Activated naive CD8-positive, alpha-beta T cell treated with anti-CD3 and anti-CD28 coated beads, Interleukin-2, amount 50 U/mL, for 24 hours (primary cell): ENCODE data around the gene IFI30.

Experiments
- ATAC-seq: fragments of 150-1000 bp; cut with Tn5 transposase; one replicate; pipeline ENCODE4 v1.10.0; 2021
- DNase-seq: peaks from one replicate; pipeline ENCODE4 v3.0.0; 2021
- H3K27ac Mint-ChIP-seq: one replicate; pipeline ENCODE4 v1.8.0; 2021; ENCODE audit warnings: mild to moderate bottlenecking, mixed read lengths
- H3K27me3 Mint-ChIP-seq: one replicate; pipeline ENCODE4 v1.8.0; 2021; ENCODE audit warnings: mixed read lengths
- H3K36me3 Mint-ChIP-seq: one replicate; pipeline ENCODE4 v1.8.0; 2021; ENCODE audit warnings: low read depth, mixed read lengths
- H3K4me1 Mint-ChIP-seq: one replicate; pipeline ENCODE4 v1.8.0; 2021; ENCODE audit warnings: mixed read lengths
- H3K4me3 Mint-ChIP-seq: one replicate; pipeline ENCODE4 v1.8.0; 2021; ENCODE audit warnings: mild to moderate bottlenecking, moderate library complexity, mixed read lengths
- H3K9me3 Mint-ChIP-seq: one replicate; pipeline ENCODE4 v1.8.0; 2021; ENCODE audit warnings: mixed read lengths

Gene IFI30

DNA sequence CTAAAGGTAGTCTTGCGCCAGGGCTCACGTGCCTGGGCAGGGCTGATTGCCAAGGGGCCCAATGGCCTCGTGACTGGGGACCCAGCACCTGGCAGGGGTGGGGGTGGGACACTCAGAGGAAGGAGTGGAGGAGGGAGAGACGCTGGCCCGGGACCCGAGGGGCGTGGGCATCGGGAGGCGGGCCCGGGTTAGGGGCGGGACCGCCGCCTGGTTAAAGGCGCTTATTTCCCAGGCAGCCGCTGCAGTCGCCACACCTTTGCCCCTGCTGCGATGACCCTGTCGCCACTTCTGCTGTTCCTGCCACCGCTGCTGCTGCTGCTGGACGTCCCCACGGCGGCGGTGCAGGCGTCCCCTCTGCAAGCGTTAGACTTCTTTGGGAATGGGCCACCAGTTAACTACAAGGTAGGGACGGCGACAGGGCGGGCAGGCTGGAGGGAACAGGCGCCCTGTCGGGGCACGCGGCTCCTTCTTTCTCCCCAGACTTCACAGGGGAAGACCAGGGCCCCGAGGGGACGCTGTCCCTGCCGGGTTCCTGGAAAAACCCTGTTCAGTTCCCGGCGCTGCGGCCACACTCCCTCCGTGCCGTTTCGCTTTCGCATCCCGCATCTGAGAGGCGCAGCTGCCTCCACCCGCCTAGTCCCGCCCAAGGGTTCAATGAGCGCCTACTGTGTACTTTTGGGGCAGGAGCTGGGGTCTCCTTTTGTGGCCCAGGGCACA, at the start of gene IFI30:
IFI30 (plus strand) TSS at position 242 of the 717 bp plus-strand sequence; CDS start at position 271, 29 bp downstream.
- peak within 1 kb of the TSS; percentile 81 for H3K4me3 Mint-ChIP-seq
- ATAC-seq (peak; percentile 70), DNase-seq (peak; percentile 75)
- H3K9me3 Mint-ChIP-seq, result no peaks in the 10 kb centered on the region
- H3K27ac Mint-ChIP-seq, result peak within 1 kb of the TSS; percentile 70
- H3K27me3 Mint-ChIP-seq, result no peaks in the 10 kb centered on the region
- H3K36me3 Mint-ChIP-seq, result peaks cover 9% of the 10 kb centered on the region
- H3K4me1 Mint-ChIP-seq, result peaks cover 33% of the 10 kb centered on the region

DNA sequence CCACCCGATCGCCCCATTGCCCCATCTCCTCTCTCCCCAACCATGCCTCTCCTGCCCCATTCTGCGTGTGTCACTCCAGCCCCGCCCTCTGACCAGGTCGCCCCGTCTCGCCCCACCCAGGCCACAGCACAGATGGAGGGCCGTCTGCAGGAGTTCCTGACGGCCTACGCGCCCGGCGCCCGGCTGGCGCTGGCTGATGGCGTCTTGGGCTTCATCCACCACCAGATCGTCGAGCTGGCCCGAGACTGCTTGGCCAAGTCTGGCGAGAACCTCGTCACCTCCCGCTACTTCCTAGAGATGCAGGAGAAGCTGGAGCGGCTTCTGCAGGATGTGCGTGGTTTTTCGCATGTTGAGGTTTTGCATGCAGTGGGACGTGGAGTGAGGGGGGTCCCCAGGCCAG, 49.8 kb upstream of the IFI30 start:
- Mint-ChIP-seq H3K27ac (no peak overlapping the region), H3K4me3 (no peak overlapping the region), H3K27me3 (no peaks in the 10 kb centered on the region), H3K9me3 (no peaks in the 10 kb centered on the region), H3K36me3 (peaks cover 24% of the 10 kb centered on the region), H3K4me1 (peaks cover 18% of the 10 kb centered on the region)
- no peak for DNase-seq
- no peak for ATAC-seq

DNA sequence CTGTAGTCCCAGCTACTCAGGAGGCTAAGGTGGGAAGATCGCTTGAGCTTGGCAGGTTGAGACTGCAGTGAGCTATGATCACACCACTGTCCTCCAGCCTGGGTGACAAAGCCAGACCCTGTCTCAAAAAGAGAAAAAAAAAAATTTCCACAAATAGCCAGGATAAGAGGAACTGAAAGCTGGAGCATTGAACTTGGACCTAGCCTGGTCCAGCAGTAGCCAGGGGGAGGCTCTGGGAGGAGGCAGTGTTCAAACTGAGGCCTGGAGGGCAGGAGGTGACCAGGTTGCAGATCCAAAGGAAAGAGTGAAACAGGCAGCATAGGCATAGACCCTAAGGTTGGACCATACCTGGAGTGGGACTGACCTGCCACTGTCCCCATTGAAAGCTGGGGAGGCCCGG, 47.5 kb upstream of the IFI30 start:
- peaks cover 26% of the 10 kb centered on the region for H3K36me3 Mint-ChIP-seq
- no peaks in the 10 kb centered on the region for H3K27me3 Mint-ChIP-seq
- DNase-seq (no peak), ATAC-seq (no peak)
- no peaks in the 10 kb centered on the region for H3K4me1 Mint-ChIP-seq
- H3K27ac Mint-ChIP-seq, result no peak overlapping the region
- H3K4me3 Mint-ChIP-seq, result no peak overlapping the region
- no peaks in the 10 kb centered on the region for H3K9me3 Mint-ChIP-seq

DNA sequence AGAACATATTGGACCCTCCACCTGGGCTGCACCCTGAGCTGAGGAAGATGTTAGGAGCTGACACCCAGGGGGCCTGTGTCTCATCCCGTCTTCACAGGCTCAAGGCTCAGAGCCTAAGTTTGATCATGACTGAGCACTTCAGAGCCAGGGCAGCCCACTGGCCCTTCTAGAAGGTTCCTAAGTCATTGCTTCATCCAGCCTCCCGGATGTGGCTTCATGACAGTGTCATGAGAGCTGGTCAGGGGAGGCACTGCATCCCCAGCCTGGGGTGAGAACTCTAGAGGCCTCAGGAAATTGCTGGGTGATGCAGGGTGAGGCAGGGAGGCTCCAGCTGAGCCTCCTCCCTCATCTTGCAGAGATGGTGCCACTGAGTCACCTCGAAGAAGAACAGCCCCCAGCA, 45.6 kb upstream of the IFI30 start:
- no peak for DNase-seq
- ATAC-seq, result peak; percentile 22
- Mint-ChIP-seq H3K4me3 (no peak overlapping the region), H3K27ac (no peak overlapping the region), H3K9me3 (no peaks in the 10 kb centered on the region), H3K36me3 (peaks cover 31% of the 10 kb centered on the region), H3K27me3 (no peaks in the 10 kb centered on the region), H3K4me1 (no peaks in the 10 kb centered on the region)

DNA sequence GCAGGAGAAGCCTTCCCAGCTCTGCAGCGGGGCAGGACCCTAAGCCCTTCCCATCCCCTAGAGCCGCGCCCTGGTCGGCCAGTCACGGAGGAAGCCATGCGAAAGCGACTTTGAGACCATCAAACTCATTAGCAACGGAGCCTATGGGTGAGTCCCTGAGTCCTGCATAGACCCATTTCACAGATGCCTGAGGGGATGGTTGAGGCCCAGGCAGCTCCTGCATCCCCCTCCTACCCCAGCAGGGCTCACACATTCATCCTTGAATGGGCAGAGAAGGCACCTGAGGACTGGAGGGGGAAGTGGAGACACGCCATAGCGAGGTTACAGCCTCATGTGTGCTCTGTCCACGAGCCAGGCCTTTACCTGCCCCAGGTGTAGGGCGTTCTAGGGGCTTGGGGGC, 44.8 kb upstream of the IFI30 start:
- no peaks in the 10 kb centered on the region for H3K27me3 Mint-ChIP-seq
- H3K9me3 Mint-ChIP-seq, result no peaks in the 10 kb centered on the region
- ATAC-seq (no peak), DNase-seq (no peak)
- peaks cover 29% of the 10 kb centered on the region for H3K36me3 Mint-ChIP-seq
- no peaks in the 10 kb centered on the region for H3K4me1 Mint-ChIP-seq
- H3K4me3 Mint-ChIP-seq, result no peak overlapping the region
- no peak overlapping the region for H3K27ac Mint-ChIP-seq

DNA sequence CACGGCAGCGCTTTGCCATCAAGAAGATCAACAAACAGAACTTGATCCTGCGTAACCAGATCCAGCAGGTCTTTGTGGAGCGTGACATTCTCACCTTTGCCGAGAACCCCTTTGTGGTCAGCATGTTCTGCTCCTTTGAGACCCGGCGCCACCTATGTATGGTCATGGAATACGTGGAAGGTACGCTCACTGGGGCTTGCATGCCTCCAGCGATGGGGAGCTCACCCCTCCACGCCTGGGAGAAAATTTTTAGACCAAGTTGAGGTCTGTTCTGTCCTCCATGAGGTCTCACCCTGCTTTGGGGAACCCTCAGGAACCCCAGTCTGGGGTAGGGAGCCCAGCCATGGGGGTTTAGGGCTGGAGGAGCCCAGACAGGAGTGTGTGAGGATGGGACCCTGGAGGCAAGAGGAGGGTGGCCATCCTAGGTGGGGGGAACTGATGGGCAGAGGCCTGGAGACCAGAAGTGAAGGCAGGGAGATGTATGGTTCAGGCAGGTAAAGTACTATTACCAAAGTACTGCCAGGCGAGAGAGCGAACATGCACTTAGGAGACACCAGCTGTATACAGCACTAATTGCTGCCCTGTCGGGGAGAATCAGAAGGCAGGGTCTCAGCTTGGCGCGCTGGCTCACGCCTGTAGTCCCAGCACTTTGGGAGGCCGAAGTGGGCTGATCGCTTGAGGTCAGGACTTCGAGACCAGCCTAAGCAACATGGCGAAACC, 42.9 kb upstream of the IFI30 start:
- no peak for ATAC-seq
- Mint-ChIP-seq H3K9me3 (no peaks in the 10 kb centered on the region), H3K27ac (no peak overlapping the region), H3K27me3 (no peaks in the 10 kb centered on the region), H3K4me1 (no peaks in the 10 kb centered on the region), H3K36me3 (peaks cover 32% of the 10 kb centered on the region), H3K4me3 (no peak overlapping the region)
- no peak for DNase-seq

DNA sequence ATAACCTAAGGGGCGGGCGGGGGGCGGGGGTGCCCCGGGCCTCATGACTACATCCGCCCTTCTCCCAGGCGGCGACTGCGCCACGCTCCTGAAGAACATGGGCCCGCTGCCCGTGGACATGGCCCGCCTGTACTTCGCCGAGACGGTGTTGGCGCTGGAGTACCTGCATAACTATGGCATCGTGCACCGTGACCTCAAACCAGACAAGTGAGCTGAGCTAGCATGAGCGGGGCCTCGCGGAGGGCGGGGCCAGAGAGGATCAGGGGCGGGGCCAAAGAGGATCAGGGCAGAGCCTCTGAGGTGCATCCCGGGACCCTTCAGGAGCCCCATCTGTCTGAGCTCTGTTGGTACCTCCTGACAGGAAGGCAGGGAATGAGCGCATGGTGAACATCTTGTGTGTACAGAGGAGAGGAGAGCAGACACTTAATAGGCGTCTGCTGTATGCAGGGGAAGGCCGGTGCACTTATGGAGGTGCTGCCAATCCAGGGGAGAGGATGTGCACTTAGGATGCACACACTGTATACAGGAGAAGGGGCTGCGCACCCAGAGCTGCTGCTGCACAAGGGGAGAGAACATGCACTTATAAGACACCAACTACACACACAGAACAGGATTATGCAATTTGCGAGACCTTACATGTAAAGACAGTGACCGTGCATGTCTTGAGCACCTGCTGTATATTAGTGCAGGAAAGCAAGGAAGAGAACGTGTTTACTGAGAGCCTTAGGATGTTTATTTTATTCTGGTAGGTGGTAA, 41.6 kb upstream of the IFI30 start:
- Mint-ChIP-seq H3K4me1 (no peaks in the 10 kb centered on the region), H3K27me3 (no peaks in the 10 kb centered on the region), H3K4me3 (no peak overlapping the region), H3K27ac (no peak overlapping the region), H3K36me3 (peaks cover 33% of the 10 kb centered on the region), H3K9me3 (no peaks in the 10 kb centered on the region)
- ATAC-seq (peak; percentile 45), DNase-seq (peak; percentile 35)

DNA sequence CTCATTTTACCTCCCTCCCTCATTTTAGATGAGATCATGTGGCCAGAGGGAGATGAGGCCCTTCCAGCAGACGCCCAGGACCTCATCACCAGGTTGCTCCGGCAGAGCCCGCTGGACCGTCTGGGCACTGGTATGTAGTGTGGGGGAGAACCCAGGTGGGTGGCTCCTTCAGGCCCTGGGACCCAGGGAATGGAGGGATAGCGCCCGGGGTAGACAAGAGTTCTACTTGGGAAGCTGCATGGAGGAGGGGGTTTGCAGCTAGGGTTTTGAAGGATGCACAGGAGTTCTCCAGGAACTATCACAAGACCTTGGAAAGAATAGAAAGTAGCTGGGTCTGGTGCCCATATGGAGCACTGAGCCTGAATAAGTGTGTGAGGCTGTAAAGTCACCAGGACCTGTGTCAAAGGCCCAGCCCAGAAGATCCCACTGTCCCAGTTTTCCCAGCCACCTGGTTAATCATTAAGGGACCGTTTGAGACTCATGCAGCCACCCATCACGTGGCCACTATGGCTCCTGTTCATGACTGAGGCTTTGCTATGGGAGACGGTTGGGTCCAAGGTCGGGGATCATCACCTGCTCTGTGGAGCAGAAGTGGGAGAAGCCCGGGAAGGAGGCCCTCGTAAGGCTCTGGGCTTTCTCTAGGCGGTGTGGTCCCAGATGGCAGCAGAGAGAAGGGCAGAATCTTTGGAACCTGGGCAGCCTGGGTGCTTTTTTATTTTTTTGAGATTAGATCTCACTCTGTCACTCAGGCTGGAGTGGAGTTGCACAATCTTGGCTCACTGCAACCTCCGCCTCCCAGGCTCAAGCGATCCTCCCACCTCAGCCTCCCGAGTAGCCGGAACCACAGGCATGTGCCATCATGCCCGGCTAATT, 37.7 kb upstream of the IFI30 start:
- ATAC-seq (no peak), DNase-seq (no peak)
- Mint-ChIP-seq H3K9me3 (no peaks in the 10 kb centered on the region), H3K27me3 (no peaks in the 10 kb centered on the region), H3K4me1 (no peaks in the 10 kb centered on the region), H3K4me3 (no peak overlapping the region), H3K27ac (no peak overlapping the region), H3K36me3 (peaks cover 31% of the 10 kb centered on the region)

DNA sequence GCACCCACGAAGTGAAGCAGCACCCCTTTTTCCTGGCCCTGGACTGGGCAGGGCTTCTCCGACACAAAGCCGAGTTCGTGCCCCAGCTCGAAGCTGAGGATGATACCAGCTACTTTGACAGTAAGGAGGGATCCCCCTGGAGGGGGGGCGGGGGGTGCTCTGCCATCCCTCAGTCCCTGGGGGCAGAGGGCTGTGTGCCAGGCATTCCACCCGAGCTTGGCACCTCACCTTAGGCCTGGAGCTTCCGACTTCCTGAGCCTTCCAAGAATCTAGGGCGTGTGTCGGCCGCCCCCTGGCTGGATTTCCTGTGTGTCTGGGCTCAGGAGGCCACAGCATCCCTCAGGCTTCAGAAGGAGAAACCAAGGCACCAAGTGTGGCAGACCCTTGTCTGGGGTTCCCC, 36.4 kb upstream of the IFI30 start:
- no peaks in the 10 kb centered on the region for H3K27me3 Mint-ChIP-seq
- no peak overlapping the region for H3K27ac Mint-ChIP-seq
- H3K4me1 Mint-ChIP-seq, result no peaks in the 10 kb centered on the region
- ATAC-seq, result no peak
- H3K4me3 Mint-ChIP-seq, result no peak overlapping the region
- peaks cover 32% of the 10 kb centered on the region for H3K36me3 Mint-ChIP-seq
- DNase-seq, result no peak
- H3K9me3 Mint-ChIP-seq, result no peaks in the 10 kb centered on the region

DNA sequence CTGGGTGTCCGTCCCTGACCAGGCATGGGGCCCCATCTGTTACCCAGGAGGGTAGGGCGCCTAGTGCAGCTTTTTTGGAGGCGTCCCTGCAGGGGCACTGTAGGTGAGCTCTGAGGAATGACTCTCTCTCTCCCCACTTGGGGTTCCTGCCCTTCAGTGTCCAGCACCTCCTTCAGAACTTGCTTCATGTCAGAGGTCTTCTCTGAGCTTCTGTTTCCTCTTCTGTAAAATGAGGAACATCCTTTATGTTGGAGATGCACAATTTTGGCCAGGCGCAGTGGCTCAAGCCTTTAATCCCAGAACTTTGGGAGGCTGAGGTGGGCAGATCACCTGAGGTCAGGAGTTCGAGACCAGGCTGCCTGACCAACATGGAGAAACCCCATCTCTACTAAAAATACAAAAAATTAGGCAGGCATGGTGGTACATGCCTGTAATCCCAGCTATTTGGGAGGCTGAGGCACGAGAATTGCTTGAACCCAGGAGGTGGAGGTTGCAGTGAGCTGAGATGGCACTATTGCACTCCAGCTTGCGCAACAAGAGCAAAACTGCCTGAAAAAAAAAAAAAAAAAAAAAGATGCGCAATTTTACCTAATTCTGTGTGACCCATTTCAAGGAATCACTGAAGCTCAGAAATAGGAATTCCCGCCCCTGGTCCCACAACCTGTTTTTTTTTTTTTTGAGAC, 35.8 kb upstream of the IFI30 start:
- ATAC-seq (no peak), DNase-seq (no peak)
- no peaks in the 10 kb centered on the region for H3K9me3 Mint-ChIP-seq
- H3K4me1 Mint-ChIP-seq, result no peaks in the 10 kb centered on the region
- H3K36me3 Mint-ChIP-seq, result peaks cover 31% of the 10 kb centered on the region
- H3K4me3 Mint-ChIP-seq, result no peak overlapping the region
- H3K27ac Mint-ChIP-seq, result no peak overlapping the region
- no peaks in the 10 kb centered on the region for H3K27me3 Mint-ChIP-seq

DNA sequence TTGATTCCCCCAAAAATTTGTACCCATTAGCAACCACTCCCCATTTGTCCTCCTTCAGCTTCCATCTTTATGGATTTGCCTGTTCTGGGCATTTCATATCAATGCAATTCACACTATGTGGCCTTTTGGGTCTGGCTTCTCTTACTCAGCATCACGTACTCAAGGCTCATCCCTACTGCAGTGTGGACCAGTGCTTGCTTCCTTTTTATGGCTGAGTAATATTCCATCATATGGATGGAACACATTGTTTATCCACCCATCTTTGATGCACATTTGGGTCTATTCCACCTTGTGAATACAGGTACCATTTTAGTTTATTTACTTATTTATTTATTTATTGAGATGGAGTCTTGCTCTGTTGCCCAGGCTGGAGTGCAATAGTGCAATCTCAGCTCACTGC, 33.1 kb upstream of the IFI30 start:
- no peak for ATAC-seq
- H3K36me3 Mint-ChIP-seq, result peaks cover 23% of the 10 kb centered on the region
- H3K27ac Mint-ChIP-seq, result no peak overlapping the region

DNA sequence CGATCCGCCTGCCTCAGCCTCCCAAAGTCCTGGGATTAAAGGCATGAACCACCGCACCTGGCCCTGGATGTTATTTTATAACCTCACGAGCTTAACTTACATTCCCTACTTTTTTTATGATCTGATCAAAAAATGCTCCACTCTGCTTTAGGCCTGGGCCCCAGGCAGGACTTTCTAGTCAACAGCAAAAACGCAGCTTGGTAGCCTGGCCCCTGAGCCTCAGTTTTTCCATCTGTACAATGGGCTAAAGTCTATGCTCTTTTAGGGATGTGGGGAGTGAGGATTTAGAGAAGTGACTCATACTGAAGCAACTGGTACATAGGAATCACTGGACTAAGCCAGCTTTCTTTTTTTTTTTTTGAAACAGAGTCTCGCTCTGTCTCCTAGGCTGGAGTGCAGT, 32.6 kb upstream of the IFI30 start:
- no peaks in the 10 kb centered on the region for H3K4me1 Mint-ChIP-seq
- ATAC-seq (no peak), DNase-seq (no peak)
- H3K27me3 Mint-ChIP-seq, result no peaks in the 10 kb centered on the region
- no peak overlapping the region for H3K27ac Mint-ChIP-seq
- H3K4me3 Mint-ChIP-seq, result no peak overlapping the region
- no peaks in the 10 kb centered on the region for H3K9me3 Mint-ChIP-seq
- peaks cover 18% of the 10 kb centered on the region for H3K36me3 Mint-ChIP-seq

More for the DNA sequence above, 33.1 kb upstream of the IFI30 start:
- no peaks in the 10 kb centered on the region for H3K9me3 Mint-ChIP-seq
- no peaks in the 10 kb centered on the region for H3K4me1 Mint-ChIP-seq
- no peak overlapping the region for H3K4me3 Mint-ChIP-seq
- no peaks in the 10 kb centered on the region for H3K27me3 Mint-ChIP-seq
- DNase-seq, result no peak

DNA sequence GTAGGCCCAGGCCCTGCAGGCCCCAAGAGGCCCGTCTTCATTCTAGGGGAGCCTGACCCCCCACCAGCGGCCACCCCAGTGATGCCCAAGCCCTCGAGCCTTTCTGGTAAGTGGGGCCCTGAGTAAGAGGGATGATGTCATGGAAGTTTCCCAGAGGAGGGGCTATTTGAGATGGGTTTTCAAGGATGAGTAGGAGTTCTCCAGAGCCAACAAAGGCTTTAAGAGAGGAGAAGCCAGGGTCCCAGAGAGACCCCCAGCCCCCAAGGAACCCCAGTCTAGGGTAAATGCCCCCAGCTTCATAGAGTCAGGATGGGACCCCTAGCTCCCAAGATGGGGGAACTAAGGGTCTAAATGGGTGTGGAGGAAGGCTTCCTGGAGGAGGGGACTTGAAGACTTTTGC, 29.7 kb upstream of the IFI30 start:
- H3K9me3 Mint-ChIP-seq, result no peaks in the 10 kb centered on the region
- ATAC-seq (no peak), DNase-seq (no peak)
- H3K4me3 Mint-ChIP-seq, result no peak overlapping the region
- H3K4me1 Mint-ChIP-seq, result no peaks in the 10 kb centered on the region
- H3K36me3 Mint-ChIP-seq, result peaks cover 25% of the 10 kb centered on the region
- no peak overlapping the region for H3K27ac Mint-ChIP-seq
- H3K27me3 Mint-ChIP-seq, result no peaks in the 10 kb centered on the region

DNA sequence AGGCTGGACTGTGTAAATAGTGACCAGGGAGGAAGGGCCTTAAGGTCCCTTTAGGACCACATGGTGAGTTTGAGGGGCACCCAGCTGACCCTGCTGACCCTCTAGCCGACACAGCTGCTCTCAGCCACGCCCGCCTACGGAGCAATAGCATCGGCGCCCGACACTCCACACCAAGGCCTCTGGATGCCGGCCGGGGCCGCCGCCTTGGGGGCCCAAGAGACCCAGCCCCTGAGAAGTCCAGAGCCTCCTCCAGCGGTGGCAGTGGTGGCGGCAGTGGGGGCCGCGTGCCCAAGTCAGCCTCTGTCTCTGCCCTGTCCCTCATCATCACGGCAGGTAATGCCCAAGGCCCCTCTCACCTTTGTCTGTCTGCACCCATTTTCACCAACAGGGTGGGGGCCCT, 29.3 kb upstream of the IFI30 start:
- Mint-ChIP-seq H3K27ac (no peak overlapping the region), H3K4me3 (no peak overlapping the region), H3K9me3 (no peaks in the 10 kb centered on the region), H3K4me1 (no peaks in the 10 kb centered on the region), H3K36me3 (peaks cover 23% of the 10 kb centered on the region), H3K27me3 (no peaks in the 10 kb centered on the region)
- no peak for ATAC-seq
- DNase-seq, result no peak
